AG10803 (cell line): Measurements from ENCODE around the gene RSPO4.

Source experiments
- DNase-seq: peaks from one replicate; pipeline ENCODE4 v3.0.0; 2010; ENCODE audit warnings: low read depth
- H3K4me3 ChIP-seq: 2 replicates; pipeline ENCODE4 v1.5.1; 2011; ENCODE audit warnings: mild to moderate bottlenecking, low read length, control low read depth
- TF ChIP-seq, protein P1 (sequence below): conservative IDR thresholded peaks from 2 replicates; pipeline ENCODE4 v1.5.1; 2011; ENCODE audit warnings: mild to moderate bottlenecking, low read length, control low read depth, inconsistent platforms

The RSPO4 gene

DNA sequence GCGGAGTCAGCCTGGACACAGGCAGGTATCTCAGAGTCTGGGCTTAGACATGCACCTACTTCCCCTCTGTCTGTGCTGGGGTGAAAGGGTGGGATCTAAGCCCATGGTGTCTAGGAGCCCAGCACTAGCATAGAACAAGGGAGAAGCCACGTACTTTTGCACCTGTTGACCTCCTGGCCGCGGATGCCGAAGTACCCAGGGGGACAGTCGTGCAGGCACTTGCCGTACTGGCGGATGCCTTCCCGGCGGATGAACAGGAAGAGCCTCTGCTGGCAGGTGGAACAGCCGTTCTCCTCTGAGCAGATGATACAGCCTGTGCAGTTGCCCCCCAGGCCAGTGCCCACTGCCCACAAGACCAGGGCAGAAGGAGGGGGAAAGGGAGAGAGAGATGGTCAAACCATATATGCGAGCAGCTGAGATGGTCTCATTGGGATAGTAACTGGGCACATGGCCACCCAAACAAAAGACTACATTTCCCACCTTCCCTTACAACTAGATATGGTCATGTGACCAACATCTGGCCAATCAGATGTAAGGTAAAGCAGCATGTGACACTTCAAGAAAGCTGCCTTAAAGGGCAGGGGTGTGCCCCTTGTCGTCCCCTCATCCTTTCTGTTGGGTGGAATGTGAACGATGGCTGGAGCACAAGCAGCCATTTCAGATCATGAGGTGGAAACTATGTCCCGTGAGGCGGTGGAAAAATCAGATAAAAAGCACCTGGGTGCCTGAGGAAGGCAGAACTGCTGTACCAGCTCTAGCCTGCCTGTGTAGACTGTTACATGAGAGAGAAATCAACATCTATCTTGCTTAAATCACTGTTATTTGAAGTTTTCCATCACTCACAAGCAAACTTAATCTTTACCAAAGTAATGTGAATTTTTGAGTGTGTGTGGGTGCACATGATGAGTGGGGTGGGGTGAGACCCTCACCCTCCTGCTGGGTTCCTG is 34.0 kb downstream of the RSPO4 start:
- H3K4me3 ChIP-seq: no peak overlapping the region
- peak; percentile 25 for DNase-seq
- TF ChIP-seq, protein P1, sequence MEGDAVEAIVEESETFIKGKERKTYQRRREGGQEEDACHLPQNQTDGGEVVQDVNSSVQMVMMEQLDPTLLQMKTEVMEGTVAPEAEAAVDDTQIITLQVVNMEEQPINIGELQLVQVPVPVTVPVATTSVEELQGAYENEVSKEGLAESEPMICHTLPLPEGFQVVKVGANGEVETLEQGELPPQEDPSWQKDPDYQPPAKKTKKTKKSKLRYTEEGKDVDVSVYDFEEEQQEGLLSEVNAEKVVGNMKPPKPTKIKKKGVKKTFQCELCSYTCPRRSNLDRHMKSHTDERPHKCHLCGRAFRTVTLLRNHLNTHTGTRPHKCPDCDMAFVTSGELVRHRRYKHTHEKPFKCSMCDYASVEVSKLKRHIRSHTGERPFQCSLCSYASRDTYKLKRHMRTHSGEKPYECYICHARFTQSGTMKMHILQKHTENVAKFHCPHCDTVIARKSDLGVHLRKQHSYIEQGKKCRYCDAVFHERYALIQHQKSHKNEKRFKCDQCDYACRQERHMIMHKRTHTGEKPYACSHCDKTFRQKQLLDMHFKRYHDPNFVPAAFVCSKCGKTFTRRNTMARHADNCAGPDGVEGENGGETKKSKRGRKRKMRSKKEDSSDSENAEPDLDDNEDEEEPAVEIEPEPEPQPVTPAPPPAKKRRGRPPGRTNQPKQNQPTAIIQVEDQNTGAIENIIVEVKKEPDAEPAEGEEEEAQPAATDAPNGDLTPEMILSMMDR: no peak

DNA sequence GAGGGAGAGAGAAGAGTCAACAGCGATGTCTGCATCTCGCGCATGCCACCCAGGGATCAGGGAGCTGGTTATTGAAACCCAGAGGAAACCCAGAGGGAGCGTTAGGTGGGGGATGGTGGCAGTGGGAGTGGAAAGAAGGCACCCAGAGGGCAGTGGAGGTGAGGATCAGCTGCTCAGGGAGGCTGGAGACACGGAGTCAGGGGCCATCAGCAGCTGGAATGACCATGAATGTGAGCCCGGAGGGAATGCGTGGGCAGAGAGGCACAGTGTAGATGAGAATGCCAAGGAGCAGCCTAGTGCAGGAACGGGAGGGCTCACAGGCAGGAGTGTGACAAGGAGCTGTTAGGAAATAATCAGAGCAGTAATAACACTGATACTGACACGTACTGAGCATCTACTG is 36.2 kb downstream of the RSPO4 start:
- no peak overlapping the region for H3K4me3 ChIP-seq
- no peak for DNase-seq
- TF ChIP-seq, protein P1: no peak

DNA sequence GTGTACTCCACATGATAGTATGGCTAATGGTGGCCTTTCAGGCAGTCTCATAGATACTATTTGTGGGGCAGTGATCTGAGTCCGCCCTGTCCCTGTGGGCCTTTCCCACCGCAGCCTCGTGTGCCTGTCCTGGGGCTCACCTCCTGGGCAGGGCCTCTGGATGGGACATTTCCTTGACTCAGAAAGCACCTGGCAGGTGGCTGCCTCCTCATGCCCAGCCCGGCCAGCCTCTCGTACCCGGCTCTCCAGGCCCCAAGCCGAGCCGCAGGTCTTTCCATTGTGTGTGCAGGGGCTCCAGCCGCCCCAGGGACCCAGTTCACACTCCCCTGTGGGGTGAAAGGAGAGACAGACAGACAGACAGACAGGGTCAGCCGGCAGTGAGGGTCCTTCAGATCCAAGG is 38.3 kb downstream of the RSPO4 start:
- H3K4me3 ChIP-seq: no peak overlapping the region
- TF ChIP-seq, protein P1: no peak
- no peak for DNase-seq

DNA sequence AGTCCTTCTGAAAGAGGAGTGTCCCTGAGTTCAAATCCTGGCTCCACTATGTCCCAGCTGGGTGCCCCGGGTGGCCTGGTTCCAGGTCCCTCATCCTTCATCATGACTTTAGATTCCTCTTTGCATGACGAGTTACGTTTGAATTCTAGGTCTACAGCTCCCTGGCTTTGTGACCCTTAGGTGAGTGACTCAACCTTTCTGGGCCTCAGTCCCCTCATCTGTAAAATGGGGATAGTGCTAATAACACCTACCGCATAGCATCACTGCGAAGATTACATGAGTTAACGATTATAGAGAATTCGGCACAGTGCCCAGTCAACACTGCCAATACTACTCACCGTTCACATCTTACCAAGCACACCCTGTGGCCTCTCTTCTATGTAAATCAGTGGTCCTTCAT is 39.4 kb downstream of the RSPO4 start:
- no peak for DNase-seq
- TF ChIP-seq, protein P1: no peak
- H3K4me3 ChIP-seq: no peak overlapping the region

DNA sequence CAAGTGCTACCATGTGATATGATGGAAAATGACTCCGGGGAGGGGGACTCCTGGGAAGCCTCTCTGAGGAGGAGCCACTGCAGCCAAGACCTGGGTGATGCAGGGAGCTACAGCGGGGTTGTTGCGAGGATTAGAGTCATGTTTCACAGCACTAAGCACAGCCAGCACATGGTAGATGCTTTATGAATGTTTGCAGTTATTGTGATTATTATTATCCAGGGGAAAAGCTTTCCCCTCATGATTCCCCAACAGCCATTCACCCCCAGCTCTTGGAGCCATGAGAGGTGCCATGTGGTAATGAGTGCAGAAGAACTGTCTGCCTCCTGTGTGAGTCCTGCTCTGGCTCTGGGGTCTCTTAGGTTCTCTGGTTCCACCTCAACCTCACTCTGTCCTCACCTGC is 39.9 kb downstream of the RSPO4 start:
- TF ChIP-seq, protein P1: no peak
- no peak for DNase-seq
- no peak overlapping the region for H3K4me3 ChIP-seq

DNA sequence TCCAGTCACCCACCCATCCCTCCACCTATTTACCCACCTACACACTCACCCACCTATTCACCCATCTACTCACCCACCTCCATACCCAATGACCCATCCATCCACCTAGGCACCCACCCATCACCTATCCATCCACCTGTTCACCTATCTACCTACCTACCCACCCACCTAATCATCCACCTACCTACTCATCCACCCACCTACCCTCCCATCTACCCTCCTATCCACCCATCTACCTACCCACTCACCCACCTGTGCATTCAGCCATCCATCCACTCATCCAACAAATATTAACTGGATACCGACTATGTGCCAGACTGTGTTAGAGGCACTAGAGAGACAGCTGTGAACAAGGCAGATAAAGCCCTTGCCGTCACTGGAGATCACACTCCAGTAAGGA is 40.3 kb downstream of the RSPO4 start:
- H3K4me3 ChIP-seq: no peak overlapping the region
- TF ChIP-seq, protein P1: no peak
- DNase-seq: no peak

DNA sequence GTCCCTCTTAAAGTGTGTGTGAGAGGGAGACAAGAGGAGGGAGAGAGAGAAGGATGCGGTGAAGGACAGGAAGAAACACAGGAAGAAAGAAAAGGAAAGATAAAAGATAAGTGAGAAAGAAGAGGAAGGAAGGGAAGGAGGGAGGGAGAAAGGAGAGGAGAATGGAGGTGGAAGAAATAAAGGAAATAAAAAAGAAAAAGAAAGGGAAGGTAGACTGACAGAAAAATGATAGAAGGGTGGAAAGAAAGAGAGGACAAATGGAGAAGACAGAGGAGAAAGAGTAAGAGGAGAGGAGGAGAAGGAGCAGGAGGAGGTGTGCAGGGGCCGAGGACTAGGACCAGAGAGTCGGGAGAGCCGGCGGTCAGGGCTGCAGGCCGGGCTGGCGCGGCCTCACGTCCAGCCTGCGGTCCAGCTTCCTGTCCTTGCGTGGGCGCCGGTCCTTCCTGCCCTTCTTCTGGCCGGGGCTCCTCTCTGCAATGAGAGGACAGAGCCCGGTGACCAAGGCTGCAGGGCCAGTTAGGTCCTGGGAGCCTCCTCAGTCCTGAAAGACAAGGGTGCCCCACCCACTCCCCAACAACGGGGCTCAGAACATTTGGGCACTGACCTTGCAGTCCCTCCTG is 42.0 kb downstream of the RSPO4 start:
- no peak for DNase-seq
- TF ChIP-seq, protein P1: no peak
- no peak overlapping the region for H3K4me3 ChIP-seq
